Fibroblast of skin of left quadriceps (primary cell): ENCODE data around the gene USP44.
"Not testable (repeated sequence)": the region's sequence is repeated elsewhere in the genome, so short reads cannot be mapped to it uniquely, and the experiment has no call there.

Experiments
- DNase-seq, 2 experiments: peaks; one replicate each; pipeline ENCODE4 v3.0.0-alpha.2; 2013; ENCODE audit warnings: low read depth in 2 of 2

The USP44 gene

GRCh38 chr12:95509300-95509699 lies 42.0 kb downstream of the USP44 start:
- DNase-seq: no peak

GRCh38 chr12:95506707-95507523 lies 44.4 kb downstream of the USP44 start:
- no peak for DNase-seq

DNA sequence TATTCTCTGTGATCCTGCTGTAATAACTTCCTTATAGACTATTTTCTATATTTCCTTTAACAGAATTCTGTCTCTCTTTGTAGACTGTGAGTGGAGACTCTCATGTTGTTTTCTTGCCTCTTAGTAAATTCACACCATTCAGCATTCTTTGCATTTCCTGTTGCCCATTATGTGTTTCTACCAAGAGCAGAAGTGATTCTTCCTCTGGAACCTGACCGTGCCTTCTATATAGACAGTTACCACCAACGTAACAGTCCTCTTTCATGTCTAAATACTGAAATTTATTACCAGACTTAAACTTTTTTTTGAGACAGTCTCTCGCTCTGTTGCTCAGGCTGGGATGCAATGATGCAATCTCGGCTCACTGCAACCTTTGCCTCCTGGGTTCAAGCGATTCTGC lies 46.2 kb downstream of the USP44 start:
- no peak for DNase-seq

DNA sequence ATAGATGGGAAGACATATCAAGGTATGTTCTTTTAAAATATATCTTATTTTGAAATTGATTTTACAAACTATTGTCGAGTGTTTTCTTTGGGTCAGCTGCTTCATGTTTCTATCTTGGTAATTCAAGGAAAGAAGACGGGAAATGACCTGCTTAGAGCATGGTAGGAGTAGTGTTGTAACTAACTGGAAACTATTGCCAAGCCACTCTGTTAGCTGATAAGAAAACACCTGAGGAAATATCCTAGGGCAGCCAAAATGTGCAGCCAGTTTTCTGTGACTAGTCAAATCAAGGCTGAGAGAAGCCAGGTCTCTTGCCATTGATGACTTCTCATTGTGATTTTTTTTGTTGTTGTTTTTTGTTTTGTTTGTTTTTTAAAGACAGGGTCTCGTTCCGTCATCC lies 47.1 kb downstream of the USP44 start:
- no peak for DNase-seq

- DNase-seq: no peak
Measured at GRCh38 chr12:95499772-95500171, 51.5 kb downstream of the USP44 start.

- DNase-seq: no peak
Measured at GRCh38 chr12:95498968-95499367, 52.3 kb downstream of the USP44 start.

DNA sequence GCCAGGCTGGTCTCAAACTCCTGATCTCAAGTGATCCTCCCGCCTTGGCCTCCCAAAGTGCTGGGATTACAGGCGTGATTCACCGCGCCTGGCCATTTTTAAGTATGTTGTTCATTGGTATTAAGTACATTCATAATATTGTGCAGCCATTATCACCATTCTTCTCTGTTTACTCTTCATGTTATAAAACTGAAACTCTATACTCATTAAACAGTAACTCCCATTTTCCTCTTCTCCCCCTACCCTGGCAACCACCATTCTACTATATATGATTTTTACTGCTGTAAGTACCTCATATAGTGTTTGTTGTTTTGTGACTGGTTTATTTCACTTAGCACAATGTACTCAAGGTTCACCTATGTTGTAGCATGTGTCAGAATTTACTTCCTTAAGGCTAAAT lies 54.2 kb downstream of the USP44 start:
- no peak for DNase-seq

GRCh38 chr12:95495433-95495832 lies 55.8 kb downstream of the USP44 start:
- no peak for DNase-seq

DNA sequence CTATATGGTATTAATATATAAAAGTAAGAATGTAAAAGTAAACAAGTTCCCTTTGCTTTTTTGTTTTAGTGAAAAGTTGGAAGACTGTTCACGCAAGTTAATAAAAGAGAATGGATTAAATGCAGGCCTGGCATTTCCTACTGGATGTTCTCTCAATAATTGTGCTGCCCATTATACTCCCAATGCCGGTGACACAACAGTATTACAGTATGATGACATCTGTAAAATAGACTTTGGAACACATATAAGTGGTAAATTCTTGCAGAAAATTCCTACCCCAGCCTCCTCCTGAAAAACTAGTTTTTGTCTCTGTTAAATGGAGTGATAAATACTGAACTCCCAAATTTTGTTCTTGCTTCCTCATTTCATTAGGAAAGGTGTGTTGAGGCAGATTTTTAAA lies 56.4 kb downstream of the USP44 start:
- DNase-seq: no peak

DNA sequence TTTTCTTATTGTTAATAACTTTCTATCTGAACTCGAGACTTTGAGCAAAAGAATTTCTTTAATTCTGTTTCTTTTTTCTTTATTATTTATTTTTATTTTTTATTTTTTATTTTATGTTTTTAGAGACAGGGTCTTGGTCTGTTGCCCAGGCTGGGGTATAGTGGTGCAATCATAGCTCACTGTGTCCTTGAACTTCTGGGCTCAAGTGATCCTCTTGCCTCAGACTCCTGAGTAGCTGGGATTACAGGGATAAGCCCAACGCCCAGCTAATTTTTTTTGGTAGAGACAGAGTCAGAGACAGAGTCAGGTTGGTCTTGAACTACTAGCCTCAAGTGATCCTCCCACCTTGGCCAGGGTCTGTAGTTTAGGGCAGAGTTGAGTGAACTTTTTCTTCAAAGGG lies 58.8 kb downstream of the USP44 start:
- no peak for DNase-seq

- DNase-seq: no peak
Measured at GRCh38 chr12:95487024-95487423, 64.3 kb downstream of the USP44 start.

GRCh38 chr12:95484524-95484923 lies 66.8 kb downstream of the USP44 start:
- no peak for DNase-seq

- not testable (repeated sequence) for DNase-seq
Measured at GRCh38 chr12:95482564-95482963, 68.7 kb downstream of the USP44 start.

DNA sequence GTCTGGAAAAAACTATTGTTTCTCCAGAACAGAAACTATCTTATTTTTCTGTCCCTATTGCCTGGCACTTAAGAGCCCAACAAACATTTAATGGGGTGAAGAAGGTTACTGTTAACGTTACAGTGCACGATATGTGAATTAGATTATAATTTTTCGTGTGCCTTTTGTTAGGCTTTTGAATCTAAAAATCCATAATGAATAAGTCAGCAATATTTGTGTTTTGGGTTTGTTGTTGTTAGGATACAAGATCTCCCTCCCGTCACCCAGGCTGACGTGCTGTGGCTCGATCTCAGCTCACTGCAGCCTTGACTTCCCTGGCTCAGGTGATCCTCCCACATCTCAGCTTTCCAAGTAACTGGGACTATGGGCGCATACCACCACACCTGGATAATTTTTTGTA lies 69.4 kb downstream of the USP44 start:
- DNase-seq: no peak

DNA sequence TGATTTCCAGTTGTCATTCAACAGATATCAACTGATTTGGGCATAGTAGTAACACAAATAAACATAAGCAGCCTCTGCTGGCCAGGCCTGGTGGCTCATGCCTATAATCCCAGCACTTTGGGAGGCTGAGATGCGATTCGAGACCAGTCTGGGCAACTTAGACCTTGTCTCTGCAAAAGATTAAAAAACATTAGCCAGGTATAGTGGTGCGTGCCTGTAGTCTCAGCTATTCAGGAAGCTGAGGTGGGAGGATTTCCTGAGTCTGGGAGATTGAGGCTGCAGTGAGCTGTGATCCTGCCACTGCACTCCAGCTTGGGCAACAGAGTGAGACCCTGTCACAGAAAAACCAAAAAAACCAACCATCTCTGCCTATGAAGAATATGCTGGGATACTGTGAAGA lies 70.2 kb downstream of the USP44 start:
- no peak for DNase-seq

- DNase-seq: no peak
Measured at GRCh38 chr12:95480230-95480629, 71.0 kb downstream of the USP44 start.

- DNase-seq: no peak
Measured at GRCh38 chr12:95474660-95474958, 76.7 kb downstream of the USP44 start.

DNA sequence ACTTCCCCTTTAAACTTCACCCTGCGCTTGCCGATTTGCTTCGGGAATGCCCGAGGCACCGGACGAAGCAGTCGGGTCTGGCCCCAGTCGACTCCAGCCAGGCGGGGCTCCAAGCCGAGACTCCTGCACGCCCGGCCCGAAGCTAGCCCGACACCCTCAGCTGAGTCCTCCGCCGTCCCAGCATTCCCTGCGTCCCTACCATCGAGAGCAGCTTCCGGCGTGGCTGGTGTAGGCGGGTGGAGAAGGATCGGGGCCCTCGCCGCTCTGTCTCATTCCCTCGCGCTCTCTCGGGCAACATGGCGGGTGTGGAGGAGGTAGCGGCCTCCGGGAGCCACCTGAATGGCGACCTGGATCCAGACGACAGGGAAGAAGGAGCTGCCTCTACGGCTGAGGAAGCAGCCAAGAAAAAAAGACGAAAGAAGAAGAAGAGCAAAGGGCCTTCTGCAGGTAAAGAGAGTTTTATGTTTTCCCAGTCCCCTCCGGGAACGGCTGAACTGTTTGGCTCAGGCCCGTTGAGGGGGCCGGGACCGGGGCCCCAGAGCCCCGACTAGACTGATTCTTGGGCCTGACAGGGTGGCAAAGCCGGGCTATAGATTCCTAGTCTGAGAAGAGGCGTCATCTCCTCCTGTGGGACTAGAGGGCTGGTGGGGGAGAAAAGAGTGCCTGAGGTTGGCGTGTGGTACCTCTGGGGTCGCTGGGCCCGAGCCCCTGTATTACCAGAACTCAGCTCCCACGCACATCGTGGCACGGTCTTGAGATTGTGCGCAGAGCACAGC lies 77.2 kb downstream of the USP44 start, which contains the start of gene METAP2:
METAP2 (plus strand) TSS at position 269 of the 776 bp plus-strand sequence; CDS start at position 297, 28 bp downstream.
- DNase-seq: peak; percentile 89 to 91

DNA sequence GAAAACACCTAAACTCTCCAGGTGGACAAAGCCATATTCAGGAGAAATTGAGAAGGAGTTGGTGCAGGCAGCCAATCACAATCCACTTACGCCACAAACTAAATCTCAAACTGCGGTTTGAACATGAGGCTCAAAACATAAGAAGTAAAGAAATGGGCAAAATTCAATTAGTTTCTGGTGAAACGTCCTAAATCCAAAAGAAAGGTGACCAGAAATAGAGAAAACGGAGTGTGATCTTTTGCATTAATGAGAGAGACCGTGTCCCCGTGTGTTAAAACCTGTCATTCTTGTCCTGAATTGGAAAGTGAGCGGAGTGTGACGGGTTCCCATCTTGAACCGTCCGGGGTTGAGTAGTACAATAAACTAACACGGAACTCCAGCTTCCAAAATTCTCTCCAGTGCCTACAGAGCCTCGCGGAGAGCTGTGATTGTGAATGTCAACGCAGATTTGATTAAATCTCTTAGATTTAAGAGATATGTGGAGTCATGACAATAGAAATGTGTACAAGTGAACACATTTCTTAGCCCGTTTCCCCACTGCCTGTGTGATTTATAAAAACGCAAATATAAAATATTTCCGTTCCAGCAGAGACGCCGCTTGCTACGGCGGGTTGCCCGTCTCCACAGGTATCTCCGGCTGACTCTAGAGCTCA lies 77.9 kb downstream of the USP44 start:
- DNase-seq: peak in 1 of 2 experiments; percentile 11

DNA sequence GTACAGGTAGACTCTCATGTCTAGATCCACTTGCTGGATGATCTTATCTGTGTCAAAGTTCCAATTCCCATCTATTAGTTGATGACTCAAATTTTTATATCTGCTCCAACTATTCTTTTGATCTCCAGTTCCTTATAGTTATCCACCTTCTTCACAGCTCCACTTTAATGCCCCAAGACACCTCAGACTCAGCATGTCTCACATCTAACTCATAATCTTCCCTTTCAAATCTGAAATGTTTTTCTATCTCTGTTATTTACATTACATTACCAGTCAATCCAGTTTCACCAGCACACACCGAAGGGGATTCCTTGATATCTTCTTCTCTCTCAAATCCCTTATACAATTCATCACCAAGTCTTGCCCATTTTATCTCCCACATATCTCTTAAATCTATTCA lies 81.0 kb downstream of the USP44 start:
- DNase-seq: no peak
